H9 (cell line): Measurements from ENCODE around the gene UBASH3A. TPM values are rescaled to one million over a fixed set of nuclear protein-coding genes. Genes with fewer than 3 reads are reported as not detected.

Source experiments
- DNase-seq: peaks from one replicate; pipeline ENCODE4 v3.0.0-alpha.2; 2017
- H2AFZ ChIP-seq: one replicate; pipeline ENCODE4 v1.6.1; 2013; ENCODE audit warnings: mild to moderate bottlenecking, low read length, control low read depth, moderate library complexity
- H2AK5ac ChIP-seq: 2 replicates; pipeline ENCODE4 v1.6.1; 2013; ENCODE audit warnings: low read length, control low read depth, mixed read lengths; ENCODE audit not compliant: insufficient read length
- H2BK120ac ChIP-seq: one replicate; pipeline ENCODE4 v1.6.1; 2013; ENCODE audit warnings: low read depth, mild to moderate bottlenecking, low read length, control low read depth, inconsistent platforms; ENCODE audit not compliant: poor library complexity, severe bottlenecking
- H2BK12ac ChIP-seq: 2 replicates; pipeline ENCODE4 v1.6.1; 2013; ENCODE audit warnings: low read length, control low read depth, mixed read lengths, low read depth; ENCODE audit not compliant: insufficient read length
- H2BK15ac ChIP-seq: 2 replicates; pipeline ENCODE4 v1.6.1; 2013; ENCODE audit warnings: low read depth, low read length, control low read depth
- H2BK20ac ChIP-seq: one replicate; pipeline ENCODE4 v1.6.1; 2013; ENCODE audit warnings: low read depth, mild to moderate bottlenecking, low read length, control low read depth, inconsistent platforms; ENCODE audit not compliant: poor library complexity, severe bottlenecking
- H2BK5ac ChIP-seq: 2 replicates; pipeline ENCODE4 v1.6.1; 2013; ENCODE audit warnings: low read length, control low read depth, mixed read lengths; ENCODE audit not compliant: insufficient read length
- H3K14ac ChIP-seq: 2 replicates; pipeline ENCODE4 v1.6.1; 2013; ENCODE audit warnings: low read length, control low read depth; ENCODE audit not compliant: insufficient read depth
- H3K18ac ChIP-seq: 2 replicates; pipeline ENCODE4 v1.6.1; 2013; ENCODE audit warnings: low read depth, mild to moderate bottlenecking, mixed read lengths, low read length, control low read depth; ENCODE audit not compliant: insufficient read length
- H3K23ac ChIP-seq: 2 replicates; pipeline ENCODE4 v1.6.1; 2013; ENCODE audit warnings: low read length, control low read depth, mixed read lengths, low read depth; ENCODE audit not compliant: insufficient read length
- H3K23me2 ChIP-seq: 2 replicates; pipeline ENCODE4 v1.6.1; 2013; ENCODE audit warnings: low read depth, mild to moderate bottlenecking, mixed read lengths, low read length, control low read depth; ENCODE audit not compliant: insufficient read length, poor library complexity, severe bottlenecking
- H3K27ac ChIP-seq: 2 replicates; pipeline ENCODE4 v1.5.1; 2013; ENCODE audit warnings: low read length, control low read depth, mixed read lengths, low read depth; ENCODE audit not compliant: insufficient read length
- H3K27me3 ChIP-seq: 2 replicates; pipeline ENCODE4 v1.6.1; 2013; ENCODE audit warnings: low read length, control low read depth, inconsistent platforms; ENCODE audit not compliant: insufficient read depth
- H3K4ac ChIP-seq: 2 replicates; pipeline ENCODE4 v1.6.1; 2013; ENCODE audit warnings: low read depth, mild to moderate bottlenecking, control low read depth, inconsistent platforms, low read length, moderate library complexity
- H3K4me1 ChIP-seq: 2 replicates; pipeline ENCODE4 v1.6.1; 2013; ENCODE audit warnings: low read length, control low read depth, inconsistent platforms; ENCODE audit not compliant: insufficient read depth
- H3K4me2 ChIP-seq: 2 replicates; pipeline ENCODE4 v1.6.1; 2013; ENCODE audit warnings: low read length, control low read depth, mixed read lengths; ENCODE audit not compliant: insufficient read length, insufficient read depth
- H3K56ac ChIP-seq: 2 replicates; pipeline ENCODE4 v1.6.1; 2013; ENCODE audit warnings: low read depth, mild to moderate bottlenecking, mixed read lengths, low read length, control low read depth; ENCODE audit not compliant: insufficient read length
- H3K79me1 ChIP-seq: 2 replicates; pipeline ENCODE4 v1.6.1; 2013; ENCODE audit warnings: low read depth, mild to moderate bottlenecking, moderate library complexity, low read length, control low read depth, inconsistent platforms; ENCODE audit not compliant: insufficient read depth, poor library complexity, severe bottlenecking
- H3K79me2 ChIP-seq: 2 replicates; pipeline ENCODE4 v1.6.1; 2013; ENCODE audit warnings: low read length, control low read depth, inconsistent platforms; ENCODE audit not compliant: insufficient read depth
- H3K9ac ChIP-seq: 2 replicates; pipeline ENCODE4 v1.6.1; 2013; ENCODE audit warnings: low read length, control low read depth, mixed read lengths; ENCODE audit not compliant: insufficient read length; ENCODE audit errors: extremely low read depth
- H3K9me3 ChIP-seq: one replicate; pipeline ENCODE4 v1.6.1; 2013; ENCODE audit warnings: low read depth, low read length, inconsistent platforms; ENCODE audit not compliant: control insufficient read depth
- H3T11ph ChIP-seq: one replicate; pipeline ENCODE4 v1.6.1; 2013; ENCODE audit warnings: mild to moderate bottlenecking, low read length, control low read depth, inconsistent platforms
- H4K20me1 ChIP-seq: one replicate; pipeline ENCODE4 v1.6.1; 2013; ENCODE audit not compliant: control insufficient read depth, insufficient read length, insufficient read depth
- H4K5ac ChIP-seq: 2 replicates; pipeline ENCODE4 v1.6.1; 2013; ENCODE audit warnings: low read depth, mild to moderate bottlenecking, mixed read lengths, low read length, control low read depth; ENCODE audit not compliant: insufficient read length
- H4K8ac ChIP-seq: replicated peaks from 2 replicates; pipeline ENCODE4 v1.6.1; 2013; ENCODE audit warnings: low read length, control low read depth, mixed read lengths, low read depth; ENCODE audit not compliant: insufficient read length
- H4K91ac ChIP-seq: 2 replicates; pipeline ENCODE4 v1.6.1; 2013; ENCODE audit warnings: low read depth, mild to moderate bottlenecking, moderate library complexity, mixed read lengths, low read length, control low read depth; ENCODE audit not compliant: insufficient read length
- H3K27ac Mint-ChIP-seq, 3 experiments: 2 replicates in 2 of 3; 3 replicates in 1 of 3; pipeline ENCODE4 v1.8.0; 2020 to 2021; ENCODE audit warnings: mixed read lengths in 3 of 3, mild to moderate bottlenecking in 1 of 3, moderate library complexity in 1 of 3
- H3K27me3 Mint-ChIP-seq: 2 replicates; pipeline ENCODE4 v1.8.0; 2021; ENCODE audit warnings: low read depth, mild to moderate bottlenecking, moderate library complexity, mixed read lengths
- H3K36me3 Mint-ChIP-seq, 3 experiments: 2 replicates in 2 of 3; 3 replicates in 1 of 3; pipeline ENCODE4 v1.8.0; 2020 to 2021; ENCODE audit warnings: low read depth in 3 of 3, mixed read lengths in 3 of 3; ENCODE audit not compliant: insufficient read depth in 1 of 3
- H3K4me1 Mint-ChIP-seq, 2 experiments: 2 replicates each; pipeline ENCODE4 v1.8.0; 2020; ENCODE audit warnings: mixed read lengths in 2 of 2
- H3K4me3 Mint-ChIP-seq, 2 experiments: 2 replicates in 1 of 2; 3 replicates in 1 of 2; pipeline ENCODE4 v1.8.0; 2020 to 2021; ENCODE audit warnings: mild to moderate bottlenecking in 2 of 2, mixed read lengths in 2 of 2, moderate library complexity in 1 of 2
- H3K9me3 Mint-ChIP-seq, 2 experiments: 2 replicates in 1 of 2; 3 replicates in 1 of 2; pipeline ENCODE4 v1.8.0; 2020; ENCODE audit warnings: mild to moderate bottlenecking in 2 of 2, mixed read lengths in 2 of 2, moderate library complexity in 1 of 2
- WGBS: extraction: QIAGEN DNeasy Blood & Tissue Kit; methylation state at CpG from one replicate; pipeline ENCODE4 v1.1.7; 2013; ENCODE audit warnings: missing lambda C conversion rate, low lambda C conversion rate, mixed read lengths; ENCODE audit not compliant: insufficient read length; ENCODE audit errors: extremely low coverage; 5-methylcytosine and 5-hydroxymethylcytosine counted together
- total RNA-seq: library from RNA; stranded (reverse); gene quantifications from 2 replicates; pipeline ENCODE4 v1.2.1, GENCODE V29; 2021
- TF ChIP-seq, protein P1 (sequence below): fragments of 200-600 bp; sonication (generic); conservative IDR thresholded peaks from 3 replicates; pipeline ENCODE4 v1.8.0; 2021; ENCODE audit warnings: antibody characterized with exemption, mild to moderate bottlenecking

The UBASH3A gene
- total RNA-seq, 1 experiment from 2014 or later: not detected

DNA sequence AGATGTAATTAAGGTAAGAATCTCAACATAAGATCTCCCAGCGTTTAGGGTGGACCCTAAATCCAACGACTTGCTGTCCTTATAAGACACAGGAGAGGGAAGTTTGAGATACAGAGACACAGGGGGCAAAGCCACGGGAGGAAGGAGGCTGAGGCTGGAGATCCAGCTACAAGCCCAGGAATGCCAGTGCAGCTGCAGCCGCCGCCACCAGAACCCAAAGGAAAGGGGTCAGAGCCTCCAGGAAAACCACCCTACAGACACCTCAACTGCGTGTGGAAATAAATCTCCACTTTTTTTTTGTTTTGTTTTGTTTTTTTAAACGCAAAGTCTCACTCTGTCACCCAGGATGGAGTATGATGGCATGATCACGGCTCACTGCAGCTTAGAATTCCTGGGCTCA lies 25.3 kb upstream of the UBASH3A start:
- no peak overlapping the region for H3K27ac ChIP-seq
- no peaks in the 10 kb centered on the region for H3K79me1 ChIP-seq
- no peak overlapping the region for H2AK5ac ChIP-seq
- no peak overlapping the region for H4K91ac ChIP-seq
- H3K27me3 Mint-ChIP-seq: peaks cover 26% of the 10 kb centered on the region
- no peak overlapping the region for H3K9ac ChIP-seq
- no peak overlapping the region for H2AFZ ChIP-seq
- no peak overlapping the region for H3K23ac ChIP-seq
- peak overlapping the region in 1 of 3 experiments; percentile 48; a peak in 1 of 7 replicates for H3K27ac Mint-ChIP-seq
- no peak overlapping the region for H3K18ac ChIP-seq
- H3K4ac ChIP-seq: no peak overlapping the region
- peaks cover 0 to 9% (median 0%) of the 10 kb centered on the region in 3 experiments; a peak in 2 of 7 replicates for H3K36me3 Mint-ChIP-seq
- DNase-seq: no peak
- H3K79me2 ChIP-seq: no peaks in the 10 kb centered on the region
- H3K14ac ChIP-seq: no peak overlapping the region
- no peak overlapping the region for H2BK12ac ChIP-seq
- H3K27me3 ChIP-seq: no peaks in the 10 kb centered on the region
- no peak overlapping the region for H2BK5ac ChIP-seq
- H2BK120ac ChIP-seq: no peak overlapping the region
- H3K4me1 ChIP-seq: no peaks in the 10 kb centered on the region
- TF ChIP-seq, protein P1, sequence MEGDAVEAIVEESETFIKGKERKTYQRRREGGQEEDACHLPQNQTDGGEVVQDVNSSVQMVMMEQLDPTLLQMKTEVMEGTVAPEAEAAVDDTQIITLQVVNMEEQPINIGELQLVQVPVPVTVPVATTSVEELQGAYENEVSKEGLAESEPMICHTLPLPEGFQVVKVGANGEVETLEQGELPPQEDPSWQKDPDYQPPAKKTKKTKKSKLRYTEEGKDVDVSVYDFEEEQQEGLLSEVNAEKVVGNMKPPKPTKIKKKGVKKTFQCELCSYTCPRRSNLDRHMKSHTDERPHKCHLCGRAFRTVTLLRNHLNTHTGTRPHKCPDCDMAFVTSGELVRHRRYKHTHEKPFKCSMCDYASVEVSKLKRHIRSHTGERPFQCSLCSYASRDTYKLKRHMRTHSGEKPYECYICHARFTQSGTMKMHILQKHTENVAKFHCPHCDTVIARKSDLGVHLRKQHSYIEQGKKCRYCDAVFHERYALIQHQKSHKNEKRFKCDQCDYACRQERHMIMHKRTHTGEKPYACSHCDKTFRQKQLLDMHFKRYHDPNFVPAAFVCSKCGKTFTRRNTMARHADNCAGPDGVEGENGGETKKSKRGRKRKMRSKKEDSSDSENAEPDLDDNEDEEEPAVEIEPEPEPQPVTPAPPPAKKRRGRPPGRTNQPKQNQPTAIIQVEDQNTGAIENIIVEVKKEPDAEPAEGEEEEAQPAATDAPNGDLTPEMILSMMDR: no peak
- H4K5ac ChIP-seq: no peak overlapping the region
- no peaks in the 10 kb centered on the region for H4K20me1 ChIP-seq
- no peak overlapping the region for H2BK20ac ChIP-seq
- H3K4me3 Mint-ChIP-seq: no peak overlapping the region
- H3K56ac ChIP-seq: no peak overlapping the region
- peaks cover 6 to 12% of the 10 kb centered on the region in 2 experiments for H3K9me3 Mint-ChIP-seq
- no CpG with 5 or more reads among the region's 8 CpGs for WGBS
- no peaks in the 10 kb centered on the region for H3K23me2 ChIP-seq
- H3K4me2 ChIP-seq: no peak overlapping the region
- no peak overlapping the region for H2BK15ac ChIP-seq
- H3K9me3 ChIP-seq: no peaks in the 10 kb centered on the region
- H3T11ph ChIP-seq: no peak overlapping the region
- no peak overlapping the region for H4K8ac ChIP-seq
- H3K4me1 Mint-ChIP-seq: peaks cover 6 to 8% of the 10 kb centered on the region in 2 experiments
